ENCODE results near the gene MKKS.

DNA sequence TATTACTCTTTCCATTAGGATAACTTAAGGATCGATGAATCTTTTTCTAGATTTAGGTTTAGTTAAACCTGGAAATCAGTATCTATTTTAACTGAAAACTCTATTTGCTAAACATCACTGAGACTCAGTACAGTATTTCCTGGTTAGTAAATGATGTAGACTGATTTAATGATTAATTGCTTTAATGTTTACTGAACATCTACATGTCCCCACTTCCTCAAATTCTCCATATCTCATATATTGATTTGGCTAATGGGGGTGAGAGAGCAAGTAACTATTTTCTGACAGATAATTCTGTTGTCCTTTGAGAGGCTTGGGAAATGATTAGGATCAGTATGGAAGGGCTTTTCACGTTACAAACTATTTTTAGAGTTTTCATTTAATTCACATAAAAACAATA lies 10.3 kb downstream of the MKKS start:
- TF ChIP-seq, protein P1, sequence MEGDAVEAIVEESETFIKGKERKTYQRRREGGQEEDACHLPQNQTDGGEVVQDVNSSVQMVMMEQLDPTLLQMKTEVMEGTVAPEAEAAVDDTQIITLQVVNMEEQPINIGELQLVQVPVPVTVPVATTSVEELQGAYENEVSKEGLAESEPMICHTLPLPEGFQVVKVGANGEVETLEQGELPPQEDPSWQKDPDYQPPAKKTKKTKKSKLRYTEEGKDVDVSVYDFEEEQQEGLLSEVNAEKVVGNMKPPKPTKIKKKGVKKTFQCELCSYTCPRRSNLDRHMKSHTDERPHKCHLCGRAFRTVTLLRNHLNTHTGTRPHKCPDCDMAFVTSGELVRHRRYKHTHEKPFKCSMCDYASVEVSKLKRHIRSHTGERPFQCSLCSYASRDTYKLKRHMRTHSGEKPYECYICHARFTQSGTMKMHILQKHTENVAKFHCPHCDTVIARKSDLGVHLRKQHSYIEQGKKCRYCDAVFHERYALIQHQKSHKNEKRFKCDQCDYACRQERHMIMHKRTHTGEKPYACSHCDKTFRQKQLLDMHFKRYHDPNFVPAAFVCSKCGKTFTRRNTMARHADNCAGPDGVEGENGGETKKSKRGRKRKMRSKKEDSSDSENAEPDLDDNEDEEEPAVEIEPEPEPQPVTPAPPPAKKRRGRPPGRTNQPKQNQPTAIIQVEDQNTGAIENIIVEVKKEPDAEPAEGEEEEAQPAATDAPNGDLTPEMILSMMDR (IDR thresholded peaks at IDR 0.05; ENCODE audit: low read depth, low read length), result no peak
- no peak for TF ChIP-seq EZH2phosphoT487 (IDR thresholded peaks at IDR 0.05; ENCODE audit: low read depth)
